Measurements from ENCODE around the gene ANKRD28. TPM values are rescaled to one million over a fixed set of nuclear protein-coding genes. Genes with fewer than 3 reads are reported as not detected.

Gene ANKRD28
- total RNA-seq, 3 donors from 2014 or later, result 80.8 to 99.2 (median 89.8) TPM

- no peak for TF ChIP-seq POLR2AphosphoS5 (IDR thresholded peaks at IDR 0.05)
- TF ChIP-seq POLR2A (IDR thresholded peaks at IDR 0.05), result no peak
- TF ChIP-seq CTCF (IDR thresholded peaks at IDR 0.05), result no peak
- no peaks in the 10 kb centered on the region for H3K4me1 ChIP-seq
- no peaks in the 10 kb centered on the region for H3K27me3 ChIP-seq
- DNase-seq (ENCODE audit: low spot score in 2 of 2), result no peak
- intact Hi-C loops (cut with DNase I; ENCODE audit: low total_unique reads), result no loop called here
- no peak overlapping the region for H3K4me3 ChIP-seq
- no peaks in the 10 kb centered on the region for H3K36me3 ChIP-seq
- H3K9me3 ChIP-seq, result peaks cover 5 to 12% of the 10 kb centered on the region in 2 donors
- no peak overlapping the region for H3K27ac ChIP-seq
These were observed 41.8 kb upstream of the ANKRD28 start for GRCh38 chr3:15839568-15839967.

- H3K9me3 ChIP-seq, result no peaks in the 10 kb centered on the region
- H3K27me3 ChIP-seq, result no peaks in the 10 kb centered on the region
- intact Hi-C loops (cut with DNase I; ENCODE audit: low total_unique reads), result no loop called here
- no peak overlapping the region for H3K27ac ChIP-seq
- no peaks in the 10 kb centered on the region for H3K36me3 ChIP-seq
- H3K4me1 ChIP-seq, result no peaks in the 10 kb centered on the region
- no peak overlapping the region for H3K4me3 ChIP-seq
- TF ChIP-seq POLR2A (IDR thresholded peaks at IDR 0.05) (no peak), CTCF (IDR thresholded peaks at IDR 0.05) (no peak), POLR2AphosphoS5 (IDR thresholded peaks at IDR 0.05) (no peak)
- DNase-seq (ENCODE audit: low spot score in 2 of 2), result no peak
These were observed 34.1 kb upstream of the ANKRD28 start for GRCh38 chr3:15831927-15832326.

GRCh38 chr3:15825016-15825415 is 27.2 kb upstream of the ANKRD28 start:
- no peak for DNase-seq (ENCODE audit: low spot score in 2 of 2)

GRCh38 chr3:15823092-15823491 is 25.3 kb upstream of the ANKRD28 start:
- Histone ChIP-seq H3K9me3 (no peaks in the 10 kb centered on the region), H3K27ac (no peak overlapping the region), H3K4me1 (no peaks in the 10 kb centered on the region), H3K4me3 (no peak overlapping the region), H3K27me3 (no peaks in the 10 kb centered on the region), H3K36me3 (no peaks in the 10 kb centered on the region)
- intact Hi-C loops (cut with DNase I; ENCODE audit: low total_unique reads), result no loop called here
- DNase-seq (ENCODE audit: low spot score in 2 of 2), result no peak
- no peak for TF ChIP-seq POLR2A (IDR thresholded peaks at IDR 0.05)
- no peak for TF ChIP-seq CTCF (IDR thresholded peaks at IDR 0.05)
- TF ChIP-seq POLR2AphosphoS5 (IDR thresholded peaks at IDR 0.05), result no peak

More at GRCh38 chr3:15825016-15825415, 27.2 kb upstream of the ANKRD28 start:
- no peaks in the 10 kb centered on the region for H3K4me1 ChIP-seq
- no peak overlapping the region for H3K4me3 ChIP-seq
- no peaks in the 10 kb centered on the region for H3K27me3 ChIP-seq
- H3K36me3 ChIP-seq, result no peaks in the 10 kb centered on the region
- no peak for TF ChIP-seq POLR2AphosphoS5 (IDR thresholded peaks at IDR 0.05)
- TF ChIP-seq CTCF (IDR thresholded peaks at IDR 0.05), result no peak
- no peak for TF ChIP-seq POLR2A (IDR thresholded peaks at IDR 0.05)
- intact Hi-C loops (cut with DNase I; ENCODE audit: low total_unique reads), result no loop called here
- H3K27ac ChIP-seq, result no peak overlapping the region
- no peaks in the 10 kb centered on the region for H3K9me3 ChIP-seq

GRCh38 chr3:15822281-15822680 is 24.5 kb upstream of the ANKRD28 start:
- H3K27me3 ChIP-seq, result no peaks in the 10 kb centered on the region
- DNase-seq (ENCODE audit: low spot score in 2 of 2), result no peak
- H3K36me3 ChIP-seq, result no peaks in the 10 kb centered on the region
- TF ChIP-seq POLR2AphosphoS5 (IDR thresholded peaks at IDR 0.05) (no peak), POLR2A (IDR thresholded peaks at IDR 0.05) (no peak), CTCF (IDR thresholded peaks at IDR 0.05) (no peak)
- no peaks in the 10 kb centered on the region for H3K9me3 ChIP-seq
- H3K4me1 ChIP-seq, result no peaks in the 10 kb centered on the region
- no peak overlapping the region for H3K4me3 ChIP-seq
- no peak overlapping the region for H3K27ac ChIP-seq
- intact Hi-C loops (cut with DNase I; ENCODE audit: low total_unique reads), result no loop called here

All from breast epithelium (tissue), 4 donors.